Erythroblast (primary cell): ENCODE results near the gene SYP.

ENCODE experiments used
- DNase-seq, 2 experiments: peaks; one replicate each; lab custom pipeline; 2025; lab: John Stamatoyannopoulos, UW
- GATA1 ChIP-seq: IDR thresholded peaks from 2 replicates; pipeline ENCODE4 v1.6.1; 2011; ENCODE audit warnings: low read depth, mild to moderate bottlenecking, control low read depth, low read length, moderate library complexity
- POLR2A ChIP-seq: IDR thresholded peaks from 2 replicates; pipeline ENCODE4 v1.6.1; 2011; ENCODE audit warnings: mild to moderate bottlenecking, low read length

Gene SYP

DNA sequence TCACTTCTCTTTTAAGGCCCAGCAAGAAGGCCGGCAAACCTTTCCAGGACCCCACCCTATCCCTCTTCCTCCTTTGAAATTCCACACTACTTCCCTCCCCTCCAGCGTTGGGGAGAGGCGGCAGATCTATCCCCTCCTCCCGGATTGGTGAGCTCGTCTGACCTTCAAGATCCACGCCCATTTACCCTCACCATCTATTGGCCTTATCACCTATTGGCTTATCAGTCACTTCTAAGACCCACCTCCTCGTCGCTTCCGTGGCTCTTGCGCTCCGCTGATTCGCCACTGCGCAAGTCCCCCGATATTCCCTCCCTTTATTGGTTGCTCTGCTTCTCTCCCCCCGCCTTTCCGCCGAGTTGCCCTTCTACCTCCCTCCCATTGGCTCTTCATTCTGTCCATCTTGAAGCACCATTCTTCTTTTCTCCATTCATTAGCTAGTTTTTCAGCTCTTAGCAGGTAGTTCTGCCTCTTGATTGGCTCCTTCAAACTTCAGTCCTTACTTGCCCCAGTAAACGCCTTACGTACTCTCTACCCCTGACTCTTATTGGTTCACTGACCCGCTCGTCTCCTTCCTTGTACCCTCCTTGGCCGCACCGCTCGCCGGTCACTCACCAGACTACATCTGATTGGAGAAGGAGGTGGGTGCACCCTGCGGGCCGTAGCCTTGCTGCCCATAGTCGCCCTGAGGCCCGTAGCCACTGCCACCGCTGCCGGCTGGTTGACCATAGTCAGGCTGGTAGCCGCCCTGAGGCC is 9.0 kb downstream of the SYP start:
- peak; percentile 97 to 99 for DNase-seq
- TF ChIP-seq GATA1: no peak
- TF ChIP-seq POLR2A: peak; percentile 75

DNA sequence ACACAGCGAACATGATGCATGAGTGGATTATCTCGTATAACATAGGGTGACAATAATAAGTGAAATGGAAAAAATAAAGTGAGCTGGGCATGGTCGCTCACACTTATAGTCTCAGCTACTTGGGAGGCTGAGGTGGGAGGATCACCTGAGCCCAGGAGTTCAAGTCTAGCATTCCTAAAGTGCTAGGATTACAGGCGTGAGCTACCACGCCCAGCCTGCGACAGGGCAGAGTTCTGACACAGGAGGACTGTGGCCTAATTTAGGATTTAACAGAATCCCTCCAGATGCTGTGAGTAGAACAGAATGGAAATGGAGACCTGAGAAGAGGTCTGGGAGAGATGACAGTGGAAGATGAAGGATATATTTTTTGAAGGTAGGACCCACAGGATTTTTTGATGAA is 10.4 kb downstream of the SYP start:
- no peak for DNase-seq
- TF ChIP-seq POLR2A (no peak), GATA1 (no peak)

DNA sequence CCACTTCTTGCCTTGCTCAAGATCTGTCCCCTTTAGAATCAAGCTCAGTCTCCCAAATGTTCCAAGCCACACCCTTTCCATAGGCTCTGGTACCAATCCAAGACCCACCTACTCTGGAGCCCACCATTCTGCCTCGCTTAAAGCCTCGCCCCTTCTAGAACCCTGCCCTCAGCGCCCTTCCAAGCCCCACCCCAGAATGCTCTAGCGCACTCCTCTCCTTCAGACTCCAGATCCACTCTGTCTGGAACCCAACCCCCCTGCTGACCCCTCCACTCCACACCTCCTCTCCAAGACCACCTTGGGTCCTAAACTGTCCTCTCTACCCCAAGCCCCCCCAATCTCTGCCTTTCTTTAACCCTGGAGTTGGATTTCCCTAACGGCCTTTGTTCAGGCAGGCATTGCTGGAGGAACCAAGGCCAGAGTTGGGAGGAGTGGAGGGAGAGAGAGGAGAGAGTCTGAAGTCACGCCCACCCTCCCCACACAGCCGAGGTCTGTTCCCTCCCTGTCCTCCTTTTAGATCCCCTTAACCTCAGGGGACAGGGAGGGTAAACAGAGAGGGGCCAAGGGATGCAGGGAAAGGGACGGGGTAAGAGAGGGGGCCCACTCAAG is 11.4 kb downstream of the SYP start:
- TF ChIP-seq POLR2A (no peak), GATA1 (no peak)
- no peak for DNase-seq

DNA sequence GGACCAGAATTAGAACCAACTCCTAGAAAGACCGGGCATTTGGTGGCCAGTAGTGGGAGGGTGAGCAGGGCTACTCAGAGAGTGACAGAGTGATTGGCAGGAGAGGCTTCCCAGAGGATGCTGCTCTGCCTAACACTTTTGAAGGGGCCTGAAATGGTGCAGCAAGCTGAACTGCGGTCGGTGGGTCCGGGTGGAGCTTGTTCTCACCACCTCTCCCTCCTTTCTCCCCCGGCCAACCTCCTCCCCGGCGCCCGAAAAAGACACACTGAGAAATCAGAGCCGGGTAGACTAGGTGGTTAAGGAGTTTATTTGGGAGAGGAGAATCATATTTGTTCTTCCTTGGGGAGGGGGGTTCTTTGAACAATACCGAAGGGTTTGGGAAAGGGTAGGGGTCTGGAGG is 12.5 kb downstream of the SYP start:
- no peak for DNase-seq
- TF ChIP-seq GATA1: no peak
- TF ChIP-seq POLR2A: no peak

DNA sequence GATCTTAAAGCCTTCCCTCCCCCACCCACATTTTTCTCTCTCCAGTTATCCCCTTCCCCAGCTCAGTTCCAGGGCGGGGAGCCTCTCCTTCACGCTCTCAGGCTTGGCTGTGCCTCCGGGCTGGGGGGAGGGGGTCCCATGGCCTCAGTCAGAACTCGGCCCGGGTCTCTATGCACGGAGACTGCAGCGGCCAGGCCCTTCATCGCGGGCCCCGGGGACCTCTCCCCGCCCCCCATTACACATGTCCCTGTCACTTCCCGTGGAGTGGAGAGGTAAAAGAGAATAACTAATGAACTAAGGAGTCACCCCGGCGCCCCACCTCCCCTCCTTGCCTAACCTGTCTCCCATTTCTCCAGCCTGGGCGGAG is 13.0 kb downstream of the SYP start:
- no peak for DNase-seq
- no peak for TF ChIP-seq GATA1
- TF ChIP-seq POLR2A: no peak

DNA sequence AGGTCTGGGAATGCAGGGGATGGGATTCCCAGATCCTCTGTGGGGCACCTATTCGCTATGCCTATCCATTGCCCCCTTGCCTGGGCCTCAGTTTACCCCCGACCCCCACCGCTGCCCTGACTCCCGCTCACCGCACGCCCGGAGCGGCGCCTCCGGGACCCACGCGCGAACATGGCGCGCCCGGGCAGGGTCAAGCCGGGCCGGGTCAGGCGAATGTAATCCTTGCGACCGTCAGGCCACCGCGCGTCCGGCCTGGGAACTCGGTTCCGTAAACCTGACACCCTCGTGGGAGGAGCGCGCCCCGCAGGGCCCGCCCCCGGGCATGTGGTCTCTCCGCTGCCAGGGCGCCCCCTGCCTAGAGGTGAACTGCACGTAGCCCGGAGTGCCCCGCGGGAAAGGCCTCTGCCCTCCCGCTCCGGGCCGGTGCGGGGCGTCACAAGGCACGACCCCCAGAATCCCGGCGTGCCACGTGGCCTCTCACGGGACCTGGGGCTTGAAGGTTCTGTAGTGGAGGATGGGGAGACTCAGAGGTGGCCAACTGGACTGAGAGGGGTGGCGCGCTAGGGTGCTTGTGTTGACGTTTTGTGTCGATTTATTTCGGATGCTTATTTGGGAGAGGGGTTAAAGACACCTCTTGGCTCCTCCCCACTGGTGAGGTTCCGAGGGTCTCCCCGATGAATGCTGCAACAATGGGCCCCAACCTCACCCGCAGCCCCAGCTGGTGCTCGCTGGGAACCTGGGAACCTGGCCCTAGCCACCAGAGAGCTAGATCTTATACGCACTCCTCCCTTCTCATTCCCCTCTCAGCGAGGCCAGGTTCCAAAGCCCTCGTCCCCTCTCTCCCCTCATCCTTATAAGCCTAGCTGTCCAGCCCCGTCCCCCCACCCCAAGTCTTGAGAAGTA is 13.6 kb downstream of the SYP start, which contains the start of gene PRICKLE3:
TSS of gene PRICKLE3 (minus strand) at position 249 of the 903 bp plus-strand sequence. CDS start at position 173, 76 bp downstream.
- TF ChIP-seq GATA1: no peak
- peak; percentile 51 for TF ChIP-seq POLR2A

DNA sequence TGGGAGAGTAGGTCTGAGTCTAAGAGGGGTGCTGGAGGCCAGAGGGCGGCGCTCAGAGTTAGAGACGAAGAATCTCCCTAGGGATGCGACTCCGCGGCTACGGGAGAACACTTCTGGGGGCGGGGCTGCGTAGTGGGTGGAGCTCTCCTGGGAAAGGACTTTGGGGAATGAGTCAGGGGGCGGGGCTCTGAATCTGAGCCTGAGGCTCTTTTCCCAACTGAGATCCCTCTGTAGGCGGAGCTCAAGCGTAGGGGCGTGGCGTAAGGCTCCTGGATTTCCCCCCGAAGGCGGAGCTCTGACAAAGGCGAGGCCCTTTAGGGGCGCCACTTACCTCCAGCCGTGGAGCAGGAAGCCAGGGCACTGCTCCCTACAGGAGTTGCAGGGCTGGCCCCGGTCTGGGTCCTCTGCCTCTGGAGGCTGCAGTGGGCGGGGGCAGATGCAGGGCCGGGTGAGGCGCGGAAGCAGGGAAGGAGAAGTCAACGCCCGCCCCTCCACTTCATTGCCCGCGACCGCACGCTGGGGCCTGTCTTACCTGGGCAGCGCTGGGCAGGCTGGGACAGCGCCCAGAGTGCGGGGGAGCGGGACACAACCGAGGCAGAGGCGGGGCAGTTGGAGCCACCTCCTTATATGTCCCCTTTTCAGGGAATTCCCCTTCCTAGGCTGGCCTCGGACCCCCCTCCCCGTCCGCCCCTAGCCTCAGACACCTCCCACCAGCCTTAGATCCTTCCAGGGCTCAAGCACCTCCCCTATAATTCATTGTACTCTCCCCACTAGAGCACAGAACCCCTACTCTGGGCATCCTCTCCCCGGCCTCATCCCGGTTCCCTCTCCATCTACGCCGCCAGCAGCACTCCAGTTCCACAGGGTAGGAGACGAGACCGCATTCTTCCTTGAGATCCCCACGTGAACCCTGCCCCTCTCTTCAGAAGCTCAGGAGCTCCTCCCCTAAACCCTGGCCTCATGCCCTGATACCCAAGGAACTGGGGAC is 15.4 kb downstream of the SYP start:
- peak; percentile 52 to 63 for DNase-seq
- no peak for TF ChIP-seq POLR2A
- no peak for TF ChIP-seq GATA1

More for the DNA sequence above, 13.6 kb downstream of the SYP start, which contains the start of gene PRICKLE3:
- peak; percentile 71 to 73 for DNase-seq

DNA sequence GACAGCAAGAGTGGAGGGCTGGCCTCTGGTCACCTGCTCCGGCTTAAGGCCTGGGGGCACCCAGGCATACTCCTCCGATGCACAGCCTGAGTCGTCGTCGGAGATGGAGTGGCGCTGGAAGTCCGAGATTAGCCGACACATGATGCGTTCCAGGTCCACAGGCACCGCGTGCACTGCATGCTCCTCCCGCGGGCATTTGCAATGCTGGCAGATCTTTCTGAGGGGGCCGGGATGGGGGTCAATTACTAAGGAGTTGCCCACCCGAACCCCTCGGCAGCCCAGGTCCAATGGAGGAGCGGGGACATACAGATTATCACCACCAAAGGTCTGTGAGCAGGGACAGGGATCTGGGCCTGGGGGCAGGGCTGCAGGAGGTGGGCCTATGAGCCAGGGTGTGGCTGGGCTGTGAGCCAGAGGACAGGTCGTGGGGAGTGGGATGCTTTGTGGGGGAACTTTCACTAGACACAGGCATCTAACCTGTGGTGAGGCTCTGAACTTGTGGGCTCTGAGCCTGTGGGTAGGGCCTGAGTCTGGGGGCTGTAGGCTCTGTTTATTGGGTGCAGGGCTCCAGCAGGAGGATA is 16.2 kb downstream of the SYP start:
- no peak for DNase-seq

DNA sequence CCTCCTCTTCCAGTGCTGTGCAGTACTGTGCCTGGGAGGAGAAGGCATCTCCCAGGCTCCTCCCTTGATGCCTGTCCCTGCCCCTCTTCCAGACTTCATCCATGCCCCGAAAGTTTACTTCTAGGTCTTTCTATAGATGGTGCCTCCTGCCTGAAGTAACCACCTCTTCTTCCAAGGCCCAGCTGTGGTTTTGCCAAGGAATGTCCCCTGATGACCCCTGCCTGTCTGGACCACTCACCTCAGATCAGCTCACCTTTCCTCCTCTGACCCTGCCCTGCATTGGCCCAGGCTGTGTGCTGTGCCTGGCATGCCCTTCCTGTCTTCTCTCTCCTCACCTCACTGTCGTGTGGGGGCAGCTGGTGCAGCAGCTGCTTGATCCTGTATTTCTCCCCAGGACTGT is 20.6 kb downstream of the SYP start:
- DNase-seq: no peak
- TF ChIP-seq GATA1 (no peak), POLR2A (no peak)

More for the DNA sequence above, 16.2 kb downstream of the SYP start:
- TF ChIP-seq POLR2A (no peak), GATA1 (no peak)

DNA sequence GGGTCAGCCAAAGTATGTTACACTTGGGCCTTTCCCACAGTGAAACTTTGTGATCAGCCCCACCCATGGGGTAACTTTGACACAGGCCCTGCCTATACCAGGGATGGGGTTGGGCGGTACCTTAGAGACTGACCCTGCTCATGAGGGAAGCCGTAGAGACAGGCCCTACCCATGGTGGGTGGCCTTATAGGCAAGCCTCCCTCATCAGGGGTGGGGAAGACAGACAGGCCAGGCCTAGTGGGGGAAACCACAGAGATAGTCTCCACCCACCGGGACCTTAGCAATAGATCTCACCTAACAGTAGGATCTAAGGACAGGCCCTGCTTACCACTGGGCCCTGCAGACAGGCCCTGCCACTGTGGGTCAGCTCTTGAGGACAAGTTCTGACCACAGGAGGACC is 21.5 kb downstream of the SYP start:
- TF ChIP-seq GATA1: no peak
- no peak for TF ChIP-seq POLR2A
- DNase-seq: no peak

DNA sequence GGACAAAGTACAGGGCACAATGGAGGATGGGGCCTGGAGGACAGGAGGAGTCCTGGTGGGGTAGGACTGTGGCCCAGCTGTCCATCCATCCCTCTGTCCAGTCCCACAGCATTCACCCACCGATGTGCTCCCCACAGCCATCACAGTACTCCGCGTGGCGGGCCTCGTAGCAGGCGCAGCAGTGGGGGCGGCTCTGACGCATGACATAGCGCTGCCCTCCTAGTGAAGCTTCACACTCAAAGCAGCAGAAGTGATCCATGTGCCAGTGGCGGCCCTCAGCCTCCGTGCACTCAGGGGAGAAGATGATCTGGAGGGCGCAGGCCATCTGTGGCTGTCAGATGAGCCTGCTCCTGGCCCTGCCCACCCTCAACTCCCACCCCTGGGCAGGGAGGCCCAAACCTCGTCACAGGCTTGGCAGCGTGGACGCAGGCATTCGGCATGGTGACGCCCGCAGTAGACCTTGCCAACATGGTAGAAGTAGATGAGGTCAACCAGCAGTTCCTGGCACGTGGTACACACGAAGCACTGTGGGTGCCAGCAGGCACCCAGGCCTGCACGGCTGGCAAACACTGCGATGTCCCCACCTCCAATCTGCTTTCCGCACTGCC is 22.0 kb downstream of the SYP start:
- no peak for DNase-seq
- TF ChIP-seq POLR2A (no peak), GATA1 (no peak)

DNA sequence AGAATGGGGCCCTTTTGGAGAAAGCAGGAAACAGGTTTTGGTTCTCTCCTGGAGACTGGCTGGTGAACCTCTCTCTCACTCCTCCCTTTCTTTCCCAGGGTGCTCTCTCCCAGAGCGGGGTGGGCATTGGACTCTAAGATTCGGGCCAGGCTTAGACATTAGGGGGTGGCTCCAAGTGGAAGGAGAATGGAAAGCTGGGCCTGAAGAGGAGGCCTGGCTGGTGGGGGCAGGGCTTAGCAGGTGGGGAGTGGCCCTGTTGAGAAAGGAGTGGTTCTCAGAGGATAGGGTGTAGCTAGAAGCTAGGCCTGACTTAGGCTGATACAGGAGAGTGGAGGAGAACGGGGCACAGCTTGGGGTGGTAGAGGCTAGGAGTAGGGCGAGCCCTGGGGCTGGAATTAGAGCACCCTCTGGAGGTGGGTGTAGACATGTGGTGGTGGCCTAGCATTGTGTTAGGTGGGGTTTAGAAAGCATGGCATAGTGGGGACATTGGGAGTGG is 22.6 kb downstream of the SYP start:
- TF ChIP-seq POLR2A: peak; percentile 52
- TF ChIP-seq GATA1: no peak
- DNase-seq: peak; percentile 91 to 93
